ENCODE results near the gene CCDC69. TPM values are rescaled to one million over a fixed set of nuclear protein-coding genes. Genes with fewer than 3 reads are reported as not detected.

The CCDC69 gene
- total RNA-seq, 3 donors from 2014 or later = 8.8 to 190 (median 23.4) TPM

DNA sequence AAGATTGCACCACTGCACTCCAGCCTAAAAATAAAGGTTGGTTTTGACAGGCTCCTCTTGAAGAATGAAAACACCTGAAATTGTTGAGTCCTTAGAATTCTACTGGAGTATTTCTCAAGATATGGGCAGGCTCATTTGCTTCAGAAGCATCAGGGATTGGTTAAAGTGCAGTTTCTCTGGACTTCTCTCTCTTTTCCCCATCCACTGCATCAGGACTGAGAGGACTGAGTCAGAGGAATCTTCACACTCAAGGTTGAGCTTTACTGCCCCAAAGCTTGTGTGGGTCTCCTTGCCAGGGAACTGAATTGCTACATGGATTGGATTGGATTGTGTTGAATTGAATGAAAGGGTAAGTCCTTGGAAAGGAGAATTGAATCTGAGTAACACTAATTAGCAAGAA lies 7.5 kb upstream of the CCDC69 start:
- peaks cover 6% of the 10 kb centered on the region for H3K4me1 ChIP-seq (ENCODE audit: low read depth)
- intact Hi-C loops (cut with DNase I, micrococcal nuclease) = no loop called here
- no peak for ATAC-seq
- TF ChIP-seq, protein P1, sequence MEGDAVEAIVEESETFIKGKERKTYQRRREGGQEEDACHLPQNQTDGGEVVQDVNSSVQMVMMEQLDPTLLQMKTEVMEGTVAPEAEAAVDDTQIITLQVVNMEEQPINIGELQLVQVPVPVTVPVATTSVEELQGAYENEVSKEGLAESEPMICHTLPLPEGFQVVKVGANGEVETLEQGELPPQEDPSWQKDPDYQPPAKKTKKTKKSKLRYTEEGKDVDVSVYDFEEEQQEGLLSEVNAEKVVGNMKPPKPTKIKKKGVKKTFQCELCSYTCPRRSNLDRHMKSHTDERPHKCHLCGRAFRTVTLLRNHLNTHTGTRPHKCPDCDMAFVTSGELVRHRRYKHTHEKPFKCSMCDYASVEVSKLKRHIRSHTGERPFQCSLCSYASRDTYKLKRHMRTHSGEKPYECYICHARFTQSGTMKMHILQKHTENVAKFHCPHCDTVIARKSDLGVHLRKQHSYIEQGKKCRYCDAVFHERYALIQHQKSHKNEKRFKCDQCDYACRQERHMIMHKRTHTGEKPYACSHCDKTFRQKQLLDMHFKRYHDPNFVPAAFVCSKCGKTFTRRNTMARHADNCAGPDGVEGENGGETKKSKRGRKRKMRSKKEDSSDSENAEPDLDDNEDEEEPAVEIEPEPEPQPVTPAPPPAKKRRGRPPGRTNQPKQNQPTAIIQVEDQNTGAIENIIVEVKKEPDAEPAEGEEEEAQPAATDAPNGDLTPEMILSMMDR (IDR thresholded peaks at IDR 0.05) = no peak
- H3K36me3 ChIP-seq (ENCODE audit: low read depth) = no peaks in the 10 kb centered on the region
- no peaks in the 10 kb centered on the region for H3K9me3 ChIP-seq
- no peak for DNase-seq
- H3K4me3 ChIP-seq = no peak overlapping the region

DNA sequence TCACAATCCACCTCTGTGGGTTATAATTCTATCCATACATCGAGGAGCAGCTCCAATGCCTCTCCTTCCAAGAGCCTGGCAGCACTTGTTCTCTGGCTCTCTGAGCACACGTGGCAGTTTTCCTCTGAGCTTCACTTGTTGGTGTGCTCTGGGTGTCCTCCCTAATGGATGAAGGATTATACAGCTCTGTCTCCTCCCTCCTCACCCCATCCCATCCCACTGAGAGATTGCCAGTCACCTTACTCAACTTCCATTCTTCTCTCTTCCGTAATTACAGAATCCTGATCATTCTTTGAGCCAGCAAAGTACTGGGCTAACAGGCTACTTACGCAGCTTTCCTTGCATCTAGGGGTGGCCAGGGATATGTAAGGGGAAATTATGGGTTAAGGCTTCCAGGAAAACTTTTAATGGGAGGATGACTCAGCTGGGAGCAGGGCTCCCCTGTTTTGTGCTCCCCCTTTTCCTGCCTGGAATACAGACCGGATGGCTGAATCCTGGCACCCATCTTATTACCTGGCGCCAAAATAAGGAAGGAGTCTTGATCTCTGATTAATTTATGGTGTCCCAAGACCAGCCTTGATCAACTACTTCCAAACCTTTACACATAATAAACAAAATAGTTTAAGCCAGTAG lies 6.3 kb upstream of the CCDC69 start:
- intact Hi-C loops (cut with DNase I, micrococcal nuclease) = no loop called here
- Histone ChIP-seq H3K36me3 (ENCODE audit: low read depth) (no peaks in the 10 kb centered on the region), H3K9me3 (no peaks in the 10 kb centered on the region), H3K4me3 (no peak overlapping the region), H3K4me1 (ENCODE audit: low read depth) (peaks cover 6% of the 10 kb centered on the region)
- DNase-seq (no peak), ATAC-seq (no peak)
- TF ChIP-seq, protein P1 (IDR thresholded peaks at IDR 0.05) = no peak

DNA sequence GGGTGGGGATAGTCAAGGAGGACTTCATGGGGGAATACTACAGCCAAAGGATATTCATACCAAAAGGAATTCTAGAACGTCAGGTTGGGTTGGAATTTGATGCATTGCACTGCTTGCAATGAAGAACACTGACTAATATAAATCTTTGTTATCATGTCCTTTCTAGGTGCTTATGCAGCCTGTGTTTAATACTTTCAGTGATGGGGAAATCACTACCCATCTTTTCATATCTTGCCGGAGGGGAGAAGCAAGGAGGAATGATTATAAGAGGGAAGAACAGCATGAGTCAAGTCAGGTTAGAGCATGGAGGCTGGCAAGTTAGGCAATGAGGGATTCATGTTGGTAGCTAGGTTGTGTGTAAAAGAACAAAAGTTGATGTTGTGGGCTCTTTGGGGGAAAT lies 5.1 kb upstream of the CCDC69 start:
- TF ChIP-seq, protein P1 (IDR thresholded peaks at IDR 0.05) = no peak
- DNase-seq (no peak), ATAC-seq (no peak)
- intact Hi-C loops (cut with DNase I, micrococcal nuclease) = no loop called here
- Histone ChIP-seq H3K4me1 (ENCODE audit: low read depth) (peaks cover 4% of the 10 kb centered on the region), H3K9me3 (no peaks in the 10 kb centered on the region), H3K36me3 (ENCODE audit: low read depth) (no peaks in the 10 kb centered on the region), H3K4me3 (no peak overlapping the region)

DNA sequence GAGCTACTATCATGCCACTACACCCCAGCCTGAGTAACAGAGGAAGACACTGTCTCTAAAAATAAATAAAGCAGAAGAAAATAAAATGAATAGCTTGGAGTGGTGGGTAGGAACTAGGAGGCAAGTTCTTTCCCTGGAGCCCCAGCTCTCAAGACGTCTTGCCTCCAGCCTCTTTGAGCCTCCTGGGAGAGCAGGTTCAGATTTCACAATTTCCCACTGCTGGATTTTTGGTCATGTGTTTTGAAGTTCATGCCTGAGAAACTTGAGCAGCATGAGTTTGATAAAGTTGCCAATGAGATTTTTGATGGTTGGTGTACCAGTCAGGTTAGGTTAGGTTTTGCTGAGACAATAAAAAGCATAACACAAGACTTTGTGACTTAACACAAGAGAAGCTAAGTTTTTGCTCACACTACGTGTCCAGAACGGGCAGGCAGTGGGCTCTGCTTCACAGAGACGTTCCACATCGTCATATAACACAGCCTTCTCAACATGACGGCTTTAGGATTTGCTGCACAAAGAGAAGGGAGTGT lies 4.1 kb upstream of the CCDC69 start:
- Histone ChIP-seq H3K9me3 (no peaks in the 10 kb centered on the region), H3K4me1 (ENCODE audit: low read depth) (peaks cover 4% of the 10 kb centered on the region), H3K4me3 (no peak overlapping the region), H3K36me3 (ENCODE audit: low read depth) (no peaks in the 10 kb centered on the region)
- TF ChIP-seq, protein P1 (IDR thresholded peaks at IDR 0.05) = no peak
- no peak for ATAC-seq
- intact Hi-C loops (cut with DNase I, micrococcal nuclease) = no loop called here
- DNase-seq = no peak

DNA sequence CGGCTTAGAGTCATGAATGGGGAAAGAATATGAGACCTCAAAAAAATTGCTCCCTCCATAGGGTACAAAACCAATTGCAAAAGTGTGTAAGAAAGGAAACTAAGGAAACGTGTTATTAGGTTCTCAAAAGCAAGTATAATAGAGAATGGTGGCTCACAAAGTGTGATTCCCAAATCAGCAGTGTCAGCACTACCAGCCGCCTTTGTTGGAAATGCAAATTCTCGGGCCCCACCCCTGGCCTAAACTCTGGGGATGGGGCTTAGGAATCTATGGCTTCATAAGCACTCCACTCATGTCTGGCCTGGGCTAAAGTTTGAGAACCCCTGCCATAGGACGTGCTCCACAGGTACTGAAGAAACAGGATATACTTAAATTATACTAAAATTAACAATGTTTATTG lies 1.6 kb upstream of the CCDC69 start:
- no peaks in the 10 kb centered on the region for H3K9me3 ChIP-seq
- intact Hi-C loops (cut with DNase I, micrococcal nuclease) = no loop called here
- TF ChIP-seq, protein P1 (IDR thresholded peaks at IDR 0.05) = no peak
- no peak for ATAC-seq
- no peaks in the 10 kb centered on the region for H3K36me3 ChIP-seq (ENCODE audit: low read depth)
- no peak overlapping the region for H3K4me3 ChIP-seq
- peaks cover 11% of the 10 kb centered on the region for H3K4me1 ChIP-seq (ENCODE audit: low read depth)
- no peak for DNase-seq

Data from mucosa of descending colon (tissue), 3 donors.